IMR-90 (cell line): ENCODE measurements around the gene SSR3. TPM values are rescaled to one million over a fixed set of nuclear protein-coding genes. Genes with fewer than 3 reads are reported as not detected.

Experiments
- ATAC-seq: fragments of 200-7000 bp; cut with Tn5 transposase; 2 replicates; pipeline ENCODE4 v1.9.1; 2020; ENCODE audit warnings: low read depth, mild to moderate bottlenecking, moderate library complexity
- BruUV-seq: library from RNA; stranded (reverse); fragments of 400-500 nt; replicated peaks from 2 replicates; lab custom pipeline; 2021; lab: Mats Ljungman, UMichigan
- CTCF ChIA-PET: fragments of 300-600 bp; formaldehyde crosslinking; extraction: SDS; loops from one replicate; lab custom pipeline; 2021; ENCODE audit warnings: antibody characterized with exemption; lab: Yijun Ruan, JAX
- POLR2A ChIA-PET: fragments of 300-600 bp; sonication (Branson Sonifier 250); formaldehyde crosslinking; loops from one replicate; lab custom pipeline; 2022; ENCODE audit warnings: antibody characterized with exemption; ENCODE audit not compliant: unreplicated experiment; lab: Charles Lee
- DNase-seq: peaks from one replicate; pipeline ENCODE4 v3.0.0; 2013
- H2AFZ ChIP-seq: replicated peaks from 2 replicates; pipeline ENCODE3; 2013; ENCODE audit warnings: low read length, mild to moderate bottlenecking; ENCODE audit not compliant: poor library complexity
- H2AK5ac ChIP-seq: 2 replicates; pipeline ENCODE4 v1.6.1; 2013; ENCODE audit warnings: low read depth, low read length, inconsistent platforms
- H2AK9ac ChIP-seq: replicated peaks from 2 replicates; pipeline ENCODE3; 2013; ENCODE audit warnings: mild to moderate bottlenecking, low read depth, low read length, moderate library complexity; ENCODE audit not compliant: poor library complexity
- H2BK120ac ChIP-seq: 2 replicates; pipeline ENCODE4 v1.6.1; 2013; ENCODE audit warnings: low read depth, low read length, inconsistent platforms
- H2BK15ac ChIP-seq: 3 replicates; pipeline ENCODE4 v1.6.1; 2013; ENCODE audit warnings: low read depth, low read length, inconsistent platforms
- H2BK20ac ChIP-seq: 2 replicates; pipeline ENCODE4 v1.6.1; 2013; ENCODE audit warnings: low read depth, mild to moderate bottlenecking, inconsistent platforms, low read length, moderate library complexity
- H2BK5ac ChIP-seq: 2 replicates; pipeline ENCODE4 v1.6.1; 2013; ENCODE audit warnings: mild to moderate bottlenecking, low read depth, low read length, inconsistent platforms; ENCODE audit not compliant: poor library complexity, severe bottlenecking
- H3K14ac ChIP-seq: replicated peaks from 2 replicates; pipeline ENCODE4 v1.6.1; 2013; ENCODE audit warnings: low read depth, low read length, inconsistent platforms
- H3K18ac ChIP-seq: 2 replicates; pipeline ENCODE4 v1.6.1; 2013; ENCODE audit warnings: low read depth, low read length, control low read depth
- H3K23ac ChIP-seq: 2 replicates; pipeline ENCODE4 v1.6.1; 2013; ENCODE audit warnings: low read depth, low read length, inconsistent platforms
- H3K27ac ChIP-seq: 2 replicates; pipeline ENCODE4 v1.5.1; 2013; ENCODE audit warnings: mild to moderate bottlenecking, control low read depth, low read length; ENCODE audit not compliant: insufficient read depth
- H3K27me3 ChIP-seq: 2 replicates; pipeline ENCODE4 v1.6.1; 2013; ENCODE audit warnings: low read length; ENCODE audit not compliant: control insufficient read depth, insufficient read depth
- H3K36me3 ChIP-seq: 2 replicates; pipeline ENCODE4 v1.6.1; 2013; ENCODE audit warnings: low read length, mixed read lengths; ENCODE audit not compliant: control insufficient read depth, insufficient read depth
- H3K4ac ChIP-seq: 2 replicates; pipeline ENCODE4 v1.6.1; 2013; ENCODE audit warnings: low read depth, low read length, inconsistent platforms
- H3K4me1 ChIP-seq: 2 replicates; pipeline ENCODE4 v1.6.1; 2013; ENCODE audit warnings: low read length, mixed read lengths; ENCODE audit not compliant: control insufficient read depth, insufficient read depth
- H3K4me2 ChIP-seq: 2 replicates; pipeline ENCODE4 v1.6.1; 2013; ENCODE audit warnings: low read depth, mild to moderate bottlenecking, control low read depth, low read length, moderate library complexity
- H3K4me3 ChIP-seq: 2 replicates; pipeline ENCODE4 v1.5.1; 2013; ENCODE audit warnings: low read depth, mild to moderate bottlenecking, control low read depth, low read length, moderate library complexity; ENCODE audit not compliant: insufficient read depth
- H3K56ac ChIP-seq: 2 replicates; pipeline ENCODE4 v1.6.1; 2013; ENCODE audit warnings: low read length, inconsistent platforms; ENCODE audit not compliant: insufficient read depth; ENCODE audit errors: extremely low read depth
- H3K79me1 ChIP-seq, 2 experiments: 2 replicates each; pipeline ENCODE4 v1.6.1; 2013; ENCODE audit warnings: low read length in 2 of 2, inconsistent platforms in 1 of 2, low read depth in 1 of 2
- H3K9ac ChIP-seq: 2 replicates; pipeline ENCODE4 v1.6.1; 2013; ENCODE audit warnings: low read depth, low read length, control low read depth
- H3K9me1 ChIP-seq: 2 replicates; pipeline ENCODE4 v1.6.1; 2013; ENCODE audit warnings: low read length, inconsistent platforms; ENCODE audit not compliant: insufficient read depth
- H3K9me3 ChIP-seq: 2 replicates; pipeline ENCODE4 v1.6.1; 2013; ENCODE audit warnings: low read length; ENCODE audit not compliant: control insufficient read depth, insufficient read depth
- H4K20me1 ChIP-seq: 2 replicates; pipeline ENCODE4 v1.6.1; 2013; ENCODE audit warnings: low read length, inconsistent platforms; ENCODE audit not compliant: insufficient read depth
- H4K5ac ChIP-seq: 2 replicates; pipeline ENCODE4 v1.6.1; 2013; ENCODE audit warnings: mild to moderate bottlenecking, low read depth, low read length, control low read depth
- H4K8ac ChIP-seq, 2 experiments: 2 replicates each; pipeline ENCODE4 v1.6.1; 2013; ENCODE audit warnings: low read depth in 2 of 2, low read length in 2 of 2, control low read depth in 1 of 2, inconsistent platforms in 1 of 2
- H4K91ac ChIP-seq: 2 replicates; pipeline ENCODE4 v1.6.1; 2013; ENCODE audit warnings: low read depth, low read length, inconsistent platforms; ENCODE audit not compliant: insufficient read depth
- BHLHE40 ChIP-seq: fragments of 150-350 bp; IDR thresholded peaks from 2 replicates; pipeline ENCODE4 v1.6.1; 2016; ENCODE audit warnings: mild to moderate bottlenecking, low read depth, low read length
- CEBPB ChIP-seq: IDR thresholded peaks from 2 replicates; pipeline ENCODE4 v1.6.1; 2012; ENCODE audit warnings: low read depth, low read length, improper control_type of control experiment
- CHD1 ChIP-seq: IDR thresholded peaks from 2 replicates; pipeline ENCODE4 v1.6.1; 2012; ENCODE audit warnings: low read depth, low read length, improper control_type of control experiment
- MAZ ChIP-seq: IDR thresholded peaks from 2 replicates; pipeline ENCODE4 v1.6.1; 2012; ENCODE audit warnings: low read depth, mild to moderate bottlenecking, low read length, improper control_type of control experiment, moderate library complexity, borderline replicate concordance
- MXI1 ChIP-seq: IDR thresholded peaks from 2 replicates; pipeline ENCODE4 v1.6.1; 2012; ENCODE audit warnings: low read depth, mild to moderate bottlenecking, low read length, moderate library complexity, borderline replicate concordance
- NFE2L2 ChIP-seq: fragments of 150-350 bp; IDR thresholded peaks from 2 replicates; pipeline ENCODE4 v1.6.1; 2016; ENCODE audit warnings: low read depth, mild to moderate bottlenecking, low read length
- POLR2A ChIP-seq: IDR thresholded peaks from 2 replicates; pipeline ENCODE4 v1.6.1; 2012; ENCODE audit warnings: mild to moderate bottlenecking, low read depth, low read length
- RAD21 ChIP-seq: IDR thresholded peaks from 2 replicates; pipeline ENCODE4 v1.6.1; 2012; ENCODE audit warnings: low read length, improper control_type of control experiment
- RCOR1 ChIP-seq: IDR thresholded peaks from 2 replicates; pipeline ENCODE4 v1.6.1; 2012; ENCODE audit warnings: mild to moderate bottlenecking, low read length, improper control_type of control experiment; ENCODE audit not compliant: insufficient replicate concordance
- RFX5 ChIP-seq: IDR thresholded peaks from 2 replicates; pipeline ENCODE4 v1.8.0; 2012; ENCODE audit warnings: low read depth, mild to moderate bottlenecking, low read length, moderate library complexity
- SMC3 ChIP-seq: fragments of 150-350 bp; IDR thresholded peaks from 2 replicates; pipeline ENCODE4 v1.6.1; 2016; ENCODE audit warnings: low read depth, mild to moderate bottlenecking, antibody characterized with exemption, low read length, moderate library complexity
- WGBS, 2 experiments: methylation state at CpG; one replicate each; pipeline versions ENCODE4 v1.1.5 to v1.1.7; 2013; ENCODE audit warnings: missing lambda C conversion rate in 2 of 2; ENCODE audit not compliant: insufficient read length in 1 of 2; ENCODE audit errors: extremely low coverage in 2 of 2; 5-methylcytosine and 5-hydroxymethylcytosine counted together
- dilution Hi-C: fragments of 300-500 bp; cut with HindIII; formaldehyde crosslinking; loops from one replicate; pipeline ENCODE4 v1.14.3; 2018; ENCODE audit warnings: low sequenced_read_pairs; ENCODE audit not compliant: unreplicated experiment
- in situ Hi-C: fragments of 300-500 bp; cut with MboI; formaldehyde crosslinking; loops from 3 replicates; pipeline ENCODE4 v1.14.3; 2019; ENCODE audit warnings: low sequenced_read_pairs, inconsistent platforms, mixed read lengths
- intact Hi-C: fragments of 100-400 bp; cut with micrococcal nuclease; formaldehyde crosslinking; loops from 2 replicates; pipeline ENCODE4 v1.10.0; 2022
- polyA plus RNA-seq, 3 experiments: library from polyadenylated mRNA; depleted of rRNA; stranded (reverse); fragments of >200 nt; gene quantifications; 2 replicates each; pipeline ENCODE4 v1.2.3, GENCODE V29; 2012; ENCODE audit warnings: low replicate concordance in 1 of 3
- total RNA-seq: library from RNA; depleted of rRNA; stranded (reverse); fragments of >200 nt; gene quantifications from 2 replicates; pipeline ENCODE4 v1.2.3, GENCODE V29; 2012

SSR3 gene
- total and polyA plus RNA-seq, 2 of the 4 experiments (the other 2 are of a cell fraction), result 246 to 608 TPM

DNA sequence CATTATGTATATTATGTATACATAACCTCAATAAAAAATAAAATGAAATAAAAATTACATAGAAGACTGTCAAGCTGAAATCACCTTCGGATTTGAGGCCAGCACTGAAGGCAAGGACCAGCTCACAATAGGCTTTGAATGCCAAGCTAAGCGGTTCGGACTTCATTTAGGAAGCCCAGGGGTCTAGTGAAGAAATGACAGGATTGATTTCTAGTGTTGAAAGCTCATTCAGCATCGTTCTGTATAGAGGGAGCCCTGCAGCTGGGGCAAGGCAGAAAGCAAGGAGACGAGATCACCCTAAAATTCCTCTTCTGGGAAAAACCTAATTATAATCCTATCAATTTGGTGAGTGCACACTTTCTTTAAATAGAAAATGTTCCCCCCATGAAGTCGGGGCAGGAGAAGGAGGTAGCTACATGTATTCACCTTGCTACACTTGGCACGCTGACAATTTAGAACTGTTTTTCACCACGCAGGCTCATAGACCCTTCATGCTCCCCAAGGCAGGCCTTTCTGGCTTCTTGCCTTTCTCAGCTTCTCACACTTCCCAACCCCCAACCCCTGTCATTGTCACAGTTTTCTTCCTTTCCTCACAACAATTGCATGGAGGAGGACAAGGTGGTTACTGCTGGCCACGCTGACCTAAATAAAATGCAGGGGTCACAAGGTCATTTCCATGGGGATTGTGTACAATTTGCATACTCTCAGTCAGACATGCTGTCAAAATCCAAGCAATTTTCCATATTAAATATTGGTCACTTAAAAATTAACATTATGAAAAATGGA is 44.4 kb upstream of the SSR3 start:
- ChIA-PET CTCF (no interaction called here), POLR2A (no interaction called here)
- no peak overlapping the region for H4K5ac ChIP-seq
- no peaks in the 10 kb centered on the region for H3K36me3 ChIP-seq
- no peaks in the 10 kb centered on the region for H3K79me1 ChIP-seq
- H2BK20ac ChIP-seq, result no peak overlapping the region
- H3K9me1 ChIP-seq, result 0 out of 2 replicates have a peak, but pooled peaks cover 3% of the 10 kb centered on the region
- H2AFZ ChIP-seq, result no peak overlapping the region
- H2BK5ac ChIP-seq, result no peak overlapping the region
- no TSS peak for BruUV-seq
- H3K23ac ChIP-seq, result no peak overlapping the region
- intact Hi-C loops (no loop called here), dilution Hi-C loops (no loop called here), in situ Hi-C loops (no loop called here)
- no peak overlapping the region for H4K8ac ChIP-seq
- ATAC-seq (no peak), DNase-seq (no peak)
- no peak overlapping the region for H3K56ac ChIP-seq
- no peaks in the 10 kb centered on the region for H3K9me3 ChIP-seq
- H2AK5ac ChIP-seq, result no peak overlapping the region
- no peak for TF ChIP-seq MAZ
- no peak for TF ChIP-seq RFX5
- no peak for TF ChIP-seq CEBPB
- no peak for TF ChIP-seq POLR2A
- no peak for TF ChIP-seq MXI1
- no peak for TF ChIP-seq RAD21
- no peak for TF ChIP-seq CHD1
- TF ChIP-seq BHLHE40, result no peak
- TF ChIP-seq RCOR1, result no peak
- no peak for TF ChIP-seq NFE2L2
- TF ChIP-seq SMC3, result no peak
- no peak overlapping the region for H3K4me2 ChIP-seq
- H3K4me3 ChIP-seq, result no peak overlapping the region
- no peak overlapping the region for H2AK9ac ChIP-seq
- H2BK15ac ChIP-seq, result no peak overlapping the region
- no peak overlapping the region for H3K14ac ChIP-seq
- no peaks in the 10 kb centered on the region for H4K20me1 ChIP-seq
- H2BK120ac ChIP-seq, result no peak overlapping the region
- H4K91ac ChIP-seq, result no peak overlapping the region
- no peaks in the 10 kb centered on the region for H3K4me1 ChIP-seq
- H3K27me3 ChIP-seq, result no peaks in the 10 kb centered on the region
- no peak overlapping the region for H3K9ac ChIP-seq
- H3K18ac ChIP-seq, result no peak overlapping the region
- no peak overlapping the region for H3K27ac ChIP-seq
- WGBS, 2 experiments, result 100% methylated on average over 1 of the region's 9 CpGs; no CpG with 5 or more reads in 1 of the 2 experiments
- no peak overlapping the region for H3K4ac ChIP-seq
